Subcutaneous abdominal adipose tissue (tissue), 5 donors: ENCODE results near the gene KANSL2.
"Not testable (repeated sequence)": the region's sequence is repeated elsewhere in the genome, so short reads cannot be mapped to it uniquely, and the experiment has no call there.

Experiments
- H3K27ac ChIP-seq: one replicate; pipeline ENCODE4 v1.7.0; 2013; ENCODE audit warnings: low read depth, mild to moderate bottlenecking, inconsistent platforms, low read length, moderate library complexity
- H3K27me3 ChIP-seq, 5 donors: one replicate each; pipeline ENCODE4 v1.7.0; 2013; ENCODE audit warnings: low read length in 5 of 5, inconsistent platforms in 1 of 5; ENCODE audit not compliant: control insufficient read depth in 5 of 5, insufficient read depth in 4 of 5
- H3K36me3 ChIP-seq, 5 donors: one replicate each; pipeline ENCODE4 v1.7.0; 2013; ENCODE audit warnings: low read length in 5 of 5; ENCODE audit not compliant: control insufficient read depth in 5 of 5, insufficient read depth in 5 of 5
- H3K4me1 ChIP-seq, 5 donors: one replicate each; pipeline ENCODE4 v1.7.0; 2013; ENCODE audit warnings: low read length in 5 of 5, mild to moderate bottlenecking in 3 of 5, moderate library complexity in 1 of 5; ENCODE audit not compliant: control insufficient read depth in 5 of 5, insufficient read depth in 5 of 5
- H3K4me3 ChIP-seq, 5 donors: one replicate each; pipeline ENCODE4 v1.7.0; 2013; ENCODE audit warnings: low read length in 5 of 5, low read depth in 1 of 5
- H3K9ac ChIP-seq, 5 donors: one replicate each; pipeline ENCODE4 v1.7.0; 2013; ENCODE audit warnings: low read length in 5 of 5, mild to moderate bottlenecking in 4 of 5, moderate library complexity in 3 of 5
- H3K9me3 ChIP-seq, 5 donors: one replicate each; pipeline ENCODE4 v1.7.0; 2013; ENCODE audit warnings: low read length in 5 of 5; ENCODE audit not compliant: control insufficient read depth in 5 of 5
- donor health status: healthy.
- donor health status: healthy.
- donor health status: healthy.
- donor health status: healthy.
- donor health status: healthy.

KANSL2 gene

DNA sequence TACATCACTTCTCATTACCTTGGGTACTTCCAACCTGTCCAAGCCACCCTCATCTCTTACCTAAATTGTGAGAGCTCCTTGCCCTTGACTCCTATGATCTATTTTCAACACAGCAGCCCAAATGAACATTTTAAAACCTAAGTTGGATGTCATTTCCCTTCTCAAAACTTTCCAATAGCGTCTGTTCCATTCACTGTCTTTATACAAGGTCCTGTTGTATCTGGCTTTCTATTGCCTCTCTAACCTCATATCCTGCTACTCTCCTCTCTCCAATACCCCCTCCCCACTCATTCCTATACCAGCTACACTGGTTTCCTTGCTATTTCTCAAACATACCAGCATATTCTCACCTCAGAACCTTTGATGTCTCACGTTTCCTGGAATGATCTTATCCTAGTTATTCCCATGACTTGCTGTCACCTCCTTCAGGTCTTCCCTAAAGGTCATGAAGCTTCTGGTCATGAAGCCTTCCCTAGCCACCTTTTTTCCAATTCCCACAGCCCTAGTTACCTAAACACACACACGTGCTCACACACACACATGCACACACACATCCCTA is 4.1 kb upstream of the KANSL2 start:
- peaks cover 8 to 21% (median 14%) of the 10 kb centered on the region in 5 donors for H3K36me3 ChIP-seq
- no peak overlapping the region for H3K9ac ChIP-seq
- no peak overlapping the region for H3K4me3 ChIP-seq
- no peaks in the 10 kb centered on the region for H3K27me3 ChIP-seq
- H3K27ac ChIP-seq: no peak overlapping the region
- peaks cover 2 to 18% (median 11%) of the 10 kb centered on the region in 5 donors for H3K4me1 ChIP-seq
- H3K9me3 ChIP-seq: no peaks in the 10 kb centered on the region

DNA sequence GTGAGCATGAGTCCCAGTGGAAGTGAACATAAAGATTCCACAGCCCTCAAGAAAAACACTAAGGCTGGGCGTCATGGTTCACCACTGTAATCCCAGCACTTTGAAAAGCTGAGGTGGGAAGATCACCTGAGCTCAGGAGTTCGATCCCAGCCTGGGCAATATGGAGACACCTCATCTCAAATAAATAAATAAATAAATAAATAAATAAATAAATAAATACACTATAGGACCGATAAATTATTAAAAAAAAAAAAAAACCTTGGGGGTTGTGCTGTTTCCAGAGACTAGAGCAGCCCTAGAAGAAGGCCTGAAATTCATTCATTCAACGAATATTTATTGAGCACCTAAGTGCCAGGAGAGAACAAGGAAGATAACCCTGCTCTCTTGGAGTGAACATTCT is 1.5 kb upstream of the KANSL2 start:
- Histone ChIP-seq H3K36me3 (peaks cover 0 to 15% (median 12%) of the 10 kb centered on the region in 5 donors), H3K9me3 (no peaks in the 10 kb centered on the region), H3K4me1 (peaks cover 4 to 38% (median 34%) of the 10 kb centered on the region in 5 donors), H3K4me3 (no peak overlapping the region), H3K27me3 (no peaks in the 10 kb centered on the region), H3K9ac (no peak overlapping the region), H3K27ac (no peak overlapping the region)

- no peaks in the 10 kb centered on the region for H3K9me3 ChIP-seq
- peak overlapping the region; percentile 72 to 100 (median 99) for H3K4me3 ChIP-seq
- H3K36me3 ChIP-seq: peaks cover 0 to 14% (median 12%) of the 10 kb centered on the region in 5 donors
- peaks cover 4 to 44% (median 37%) of the 10 kb centered on the region in 5 donors for H3K4me1 ChIP-seq
- no peaks in the 10 kb centered on the region for H3K27me3 ChIP-seq
- no peak overlapping the region for H3K9ac ChIP-seq
- H3K27ac ChIP-seq: no peak overlapping the region
Measured at GRCh38 chr12:48682927-48683326, 889 bp upstream of the KANSL2 start.

GRCh38 chr12:48682533-48682905 is 481 bp upstream of the KANSL2 start:
- H3K9me3 ChIP-seq, H3K27ac ChIP-seq, H3K27me3 ChIP-seq: not testable (repeated sequence)
- H3K4me3 ChIP-seq: peak overlapping the region; percentile 72 to 100 (median 99)
- peaks cover 0 to 16% (median 12%) of the 10 kb centered on the region in 5 donors for H3K36me3 ChIP-seq
- H3K4me1 ChIP-seq: peaks cover 4 to 47% (median 40%) of the 10 kb centered on the region in 5 donors
- H3K9ac ChIP-seq: peak overlapping the region in 2 of 5 donors; percentile 14 to 75

- Histone ChIP-seq H3K4me1 (peaks cover 4 to 52% (median 44%) of the 10 kb centered on the region in 5 donors), H3K4me3 (peak overlapping the region; percentile 85 to 100 (median 99)), H3K9ac (peak overlapping the region; percentile 12 to 94 (median 92)), H3K27me3 (no peaks in the 10 kb centered on the region), H3K36me3 (peaks cover 3 to 23% (median 17%) of the 10 kb centered on the region in 5 donors), H3K27ac (peak overlapping the region; percentile 88), H3K9me3 (no peaks in the 10 kb centered on the region)
Measured at GRCh38 chr12:48681399-48681709, 684 bp downstream of the KANSL2 start.

DNA sequence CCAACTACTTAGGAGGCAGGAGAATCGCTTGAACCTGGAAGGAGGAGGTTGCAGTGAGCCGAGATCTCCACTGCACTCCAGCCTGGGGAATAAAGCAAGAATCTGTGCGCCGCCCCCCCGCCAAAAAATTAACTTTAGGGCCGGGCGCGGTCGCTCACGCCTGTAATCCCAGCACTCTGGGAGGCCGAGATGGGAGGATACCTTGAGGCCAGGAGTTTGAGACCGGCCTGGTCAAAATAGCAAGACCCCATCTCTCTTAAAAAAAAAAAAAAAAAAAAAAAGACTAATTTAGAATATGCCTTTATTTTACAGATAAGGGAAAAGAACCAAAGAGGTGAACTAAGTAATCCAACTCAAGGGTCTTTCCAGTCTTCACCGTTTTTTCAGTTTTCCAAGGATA is 1.2 kb downstream of the KANSL2 start:
- Histone ChIP-seq H3K36me3 (peaks cover 3 to 27% (median 22%) of the 10 kb centered on the region in 5 donors), H3K9ac (peak overlapping the region in 4 of 5 donors; percentile 83 to 94 (median 93)), H3K27me3 (no peaks in the 10 kb centered on the region), H3K4me1 (peaks cover 4 to 52% (median 44%) of the 10 kb centered on the region in 5 donors), H3K9me3 (no peaks in the 10 kb centered on the region), H3K27ac (no peak overlapping the region), H3K4me3 (peak overlapping the region; percentile 85 to 100 (median 99))

DNA sequence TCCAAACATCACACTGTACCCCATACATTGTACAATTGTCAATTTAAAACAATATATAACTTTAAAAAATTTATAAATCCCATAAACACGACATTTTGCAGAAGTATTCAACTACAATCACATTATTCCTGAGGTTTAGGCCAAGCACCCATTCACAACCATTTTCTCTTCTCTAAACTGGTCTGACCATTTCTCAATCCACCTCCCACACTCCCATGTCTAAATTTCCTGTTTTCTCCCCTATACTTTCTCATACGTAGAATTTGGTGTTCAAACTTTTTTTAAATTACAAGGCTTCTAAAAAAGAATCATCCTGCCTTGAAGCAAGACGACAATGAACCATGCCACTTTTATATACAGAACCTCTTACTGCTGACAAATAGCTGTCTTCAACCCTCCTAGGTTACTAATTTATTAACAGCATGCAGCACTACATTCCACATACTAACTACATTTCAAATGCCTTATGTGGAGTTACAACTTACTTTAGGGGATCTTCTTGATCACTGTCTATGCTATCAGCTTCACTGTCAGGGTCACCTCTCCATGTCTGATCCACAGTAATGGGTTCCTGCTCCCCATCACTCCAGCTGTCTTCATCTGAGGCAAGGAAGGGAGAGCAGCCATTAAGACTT is 3.4 kb downstream of the KANSL2 start:
- no peak overlapping the region for H3K4me3 ChIP-seq
- H3K27ac ChIP-seq: no peak overlapping the region
- H3K9ac ChIP-seq: peak overlapping the region in 3 of 5 donors; percentile 0 to 53 (median 4)
- H3K4me1 ChIP-seq: peaks cover 4 to 52% (median 44%) of the 10 kb centered on the region in 5 donors
- H3K9me3 ChIP-seq: no peaks in the 10 kb centered on the region
- peaks cover 3 to 34% (median 27%) of the 10 kb centered on the region in 5 donors for H3K36me3 ChIP-seq
- H3K27me3 ChIP-seq: no peaks in the 10 kb centered on the region

DNA sequence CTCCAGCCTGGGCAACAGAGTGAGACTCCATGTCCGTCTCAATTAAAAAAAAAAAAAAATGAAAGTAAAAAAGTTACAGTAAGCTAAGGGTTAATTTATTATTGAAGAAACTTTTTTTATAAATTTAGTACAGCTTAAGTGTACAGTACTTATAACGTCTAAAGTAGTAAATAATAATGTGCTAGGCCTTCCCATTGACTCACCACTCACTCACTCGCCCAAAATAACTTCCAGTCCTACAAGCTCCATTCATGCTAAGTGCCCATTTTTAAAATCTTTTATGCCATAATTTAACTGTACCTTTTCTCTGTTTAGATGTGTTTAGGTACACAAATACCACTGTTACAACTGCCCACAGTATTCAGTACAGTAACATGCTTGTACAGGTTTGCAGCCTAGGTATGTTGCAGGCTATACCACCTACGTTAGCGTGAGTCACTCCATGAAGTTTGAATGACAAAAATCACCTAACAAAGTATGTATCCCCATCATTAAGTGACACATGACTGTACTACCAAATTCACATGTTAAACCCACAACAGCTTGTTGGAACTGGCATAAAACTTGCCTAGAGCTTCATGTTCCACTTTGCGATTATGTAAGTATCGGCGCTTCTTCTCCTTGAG is 10.7 kb downstream of the KANSL2 start:
- H3K4me3 ChIP-seq: no peak overlapping the region
- no peak overlapping the region for H3K27ac ChIP-seq
- peaks cover 26 to 75% (median 61%) of the 10 kb centered on the region in 5 donors for H3K36me3 ChIP-seq

DNA sequence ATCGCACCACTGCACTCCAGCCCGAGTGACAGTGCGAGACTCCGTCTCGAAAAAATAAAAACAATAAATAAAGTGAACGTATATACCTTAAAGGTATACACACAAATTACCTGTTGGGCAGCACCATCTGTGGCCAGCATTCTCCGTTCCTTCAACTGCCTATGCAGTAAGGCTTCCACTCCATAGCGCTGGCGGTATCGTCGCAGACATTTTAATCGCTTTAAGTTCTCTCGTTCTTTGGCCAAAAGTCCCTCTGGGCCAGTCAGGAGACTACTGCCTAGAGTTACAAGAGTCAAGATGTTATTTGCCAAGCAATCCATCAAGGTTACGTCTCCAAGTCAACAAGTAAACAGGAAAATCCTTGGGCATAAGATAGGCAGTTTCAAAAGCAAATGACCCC is 13.0 kb downstream of the KANSL2 start:
- H3K27ac ChIP-seq: no peak overlapping the region
- no peak overlapping the region for H3K9ac ChIP-seq
- H3K9me3 ChIP-seq: no peaks in the 10 kb centered on the region
- no peaks in the 10 kb centered on the region for H3K27me3 ChIP-seq
- H3K4me1 ChIP-seq: no peaks in the 10 kb centered on the region
- H3K36me3 ChIP-seq: peaks cover 30 to 82% (median 58%) of the 10 kb centered on the region in 5 donors
- H3K4me3 ChIP-seq: no peak overlapping the region

More for the DNA sequence above, 10.7 kb downstream of the KANSL2 start:
- Histone ChIP-seq H3K4me1 (no peaks in the 10 kb centered on the region), H3K9me3 (no peaks in the 10 kb centered on the region), H3K9ac (no peak overlapping the region), H3K27me3 (no peaks in the 10 kb centered on the region)

DNA sequence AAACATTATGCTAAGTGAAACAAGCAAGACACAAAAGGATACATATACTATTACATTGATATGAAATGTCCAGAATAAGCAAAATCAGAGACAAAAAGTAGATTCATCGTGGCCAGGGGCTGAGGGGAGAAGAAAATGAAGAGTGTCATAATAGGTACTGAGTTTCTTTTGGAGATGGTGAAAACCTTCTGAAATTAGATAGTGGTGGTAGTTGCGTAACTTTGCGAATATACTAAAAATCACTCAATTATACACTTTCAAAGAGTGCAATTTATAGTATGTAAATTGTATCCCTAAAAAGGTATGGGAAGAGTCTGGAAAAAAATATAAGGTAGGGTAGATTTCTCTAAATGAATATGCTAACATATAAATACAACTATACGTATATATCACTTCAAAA is 22.2 kb downstream of the KANSL2 start:
- peaks cover 0 to 9% (median 2%) of the 10 kb centered on the region in 5 donors for H3K4me1 ChIP-seq
- H3K9ac ChIP-seq: no peak overlapping the region
- no peak overlapping the region for H3K4me3 ChIP-seq
- H3K27ac ChIP-seq: no peak overlapping the region
- peaks cover 19 to 75% (median 54%) of the 10 kb centered on the region in 5 donors for H3K36me3 ChIP-seq
- H3K27me3 ChIP-seq: no peaks in the 10 kb centered on the region
- no peaks in the 10 kb centered on the region for H3K9me3 ChIP-seq
